Neural progenitor cell (in vitro differentiated cells): ENCODE results near the gene PDE11A.

Experiments used
- CTCF ChIP-seq: fragments of 200-600 bp; sonication (generic); IDR thresholded peaks from 2 replicates; pipeline ENCODE4 v1.5.1; 2017; ENCODE audit warnings: antibody characterized with exemption, mild to moderate bottlenecking
- EZH2 ChIP-seq: fragments of 200-600 bp; sonication (generic); IDR thresholded peaks from 2 replicates; pipeline ENCODE4 v1.6.1; 2017; ENCODE audit warnings: antibody characterized with exemption, mild to moderate bottlenecking, moderate library complexity

- TF ChIP-seq CTCF: no peak
- TF ChIP-seq EZH2: no peak
Observed at GRCh38 chr2:177670791-177671535, 401.6 kb downstream of the PDE11A start.
